Measurements from ENCODE around the gene MOB1B.

DNA sequence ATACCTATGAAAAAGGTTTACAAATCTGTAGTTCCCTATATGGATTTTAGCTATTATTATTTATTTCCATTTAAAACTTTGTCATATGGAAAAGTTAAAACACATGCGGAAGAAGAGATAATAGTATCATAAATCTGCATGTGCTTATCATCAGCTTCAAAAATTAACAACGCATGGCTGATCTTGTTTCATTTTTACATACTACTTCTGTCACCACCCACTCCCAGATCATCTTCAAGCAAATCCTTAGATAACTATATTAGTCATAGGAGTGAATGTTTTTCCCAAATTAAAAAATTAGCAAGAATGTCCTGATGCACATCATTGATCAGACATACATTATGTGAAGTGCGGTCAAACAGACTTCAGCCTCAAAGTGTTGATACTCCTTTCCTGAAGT lies 24.6 kb upstream of the MOB1B start:
- TF ChIP-seq POLR2A (IDR thresholded peaks at IDR 0.05) (no peak), CTCF (IDR thresholded peaks at IDR 0.05) (no peak)
